Right kidney (tissue), 1 donor: ENCODE data around the gene ABTB1.
"Not testable (repeated sequence)": the region's sequence is repeated elsewhere in the genome, so short reads cannot be mapped to it uniquely, and the experiment has no call there.

Experiments used
- DNase-seq: peaks from one replicate; pipeline ENCODE4 v3.0.0-alpha.2; 2016

ABTB1 gene

GRCh38 chr3:127670761-127671522, 1.8 kb upstream of the ABTB1 start:
- no peak for DNase-seq

- no peak for DNase-seq
These were observed 976 bp upstream of the ABTB1 start for GRCh38 chr3:127671523-127672428.

GRCh38 chr3:127673191-127674100, 694 bp downstream of the ABTB1 start:
- DNase-seq, result peak; percentile 69

DNA sequence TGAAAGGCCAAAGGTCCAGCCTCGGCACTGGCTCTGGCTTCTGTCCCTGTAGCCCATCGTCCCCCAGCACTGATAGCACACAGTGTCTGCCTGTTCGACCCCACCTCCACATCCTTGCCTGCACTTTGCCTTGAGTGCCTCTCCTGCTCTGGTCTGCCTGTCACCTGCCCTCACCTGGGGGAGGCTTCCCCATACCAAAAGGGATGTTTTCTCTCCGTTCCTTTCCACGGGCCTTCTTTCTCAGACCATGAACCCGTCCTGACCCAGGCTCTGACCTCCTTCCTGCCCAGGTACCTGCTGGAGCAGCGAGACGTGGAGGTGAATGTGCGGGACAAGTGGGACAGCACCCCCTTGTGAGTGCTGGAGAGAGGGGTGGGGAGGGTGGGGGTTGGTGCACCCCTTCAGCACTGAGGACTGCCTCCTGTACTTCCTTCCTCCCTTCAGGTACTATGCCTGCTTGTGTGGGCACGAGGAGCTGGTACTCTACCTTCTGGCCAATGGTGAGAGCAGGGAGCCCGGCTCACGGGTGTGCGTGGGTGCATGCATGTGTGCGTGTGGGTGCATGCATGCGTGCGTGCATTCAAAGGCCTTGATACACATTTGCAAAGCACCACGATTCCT, 1.5 kb downstream of the ABTB1 start:
- no peak for DNase-seq

GRCh38 chr3:127674790-127675189, 2.0 kb downstream of the ABTB1 start:
- no peak for DNase-seq

DNA sequence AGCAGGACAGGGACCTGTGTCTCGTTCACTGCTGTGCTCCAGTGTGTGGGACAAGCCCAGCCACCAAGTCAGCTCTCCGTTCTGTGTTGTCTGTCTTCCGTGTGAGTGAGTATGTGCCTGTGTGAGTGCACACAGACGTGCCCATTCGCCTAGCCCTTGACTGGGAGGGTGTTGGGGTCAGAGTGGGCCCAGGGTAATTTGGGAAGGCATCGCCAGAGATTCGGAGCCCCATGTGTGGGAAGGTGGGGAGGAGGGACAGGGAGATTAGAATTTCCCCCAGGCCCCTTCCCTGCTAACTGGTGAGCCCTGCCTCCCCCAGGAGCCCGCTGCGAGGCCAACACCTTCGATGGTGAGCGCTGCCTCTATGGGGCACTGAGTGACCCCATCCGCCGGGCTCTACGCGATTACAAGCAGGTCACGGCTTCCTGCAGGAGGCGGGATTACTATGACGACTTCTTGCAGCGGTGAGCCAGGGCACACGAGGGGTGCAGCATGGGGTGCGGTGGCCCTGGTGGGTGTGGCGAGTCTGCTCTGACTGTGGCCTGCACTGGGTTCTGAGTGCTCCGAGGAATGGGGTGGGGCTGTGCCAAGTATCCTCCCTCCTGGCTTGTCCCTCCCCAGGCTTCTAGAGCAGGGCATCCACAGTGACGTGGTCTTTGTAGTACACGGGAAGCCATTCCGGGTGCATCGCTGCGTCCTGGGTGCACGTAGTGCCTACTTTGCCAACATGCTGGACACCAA, 3.1 kb downstream of the ABTB1 start:
- DNase-seq, result no peak

- no peak for DNase-seq
These were observed 3.7 kb downstream of the ABTB1 start for GRCh38 chr3:127676456-127676855.

DNA sequence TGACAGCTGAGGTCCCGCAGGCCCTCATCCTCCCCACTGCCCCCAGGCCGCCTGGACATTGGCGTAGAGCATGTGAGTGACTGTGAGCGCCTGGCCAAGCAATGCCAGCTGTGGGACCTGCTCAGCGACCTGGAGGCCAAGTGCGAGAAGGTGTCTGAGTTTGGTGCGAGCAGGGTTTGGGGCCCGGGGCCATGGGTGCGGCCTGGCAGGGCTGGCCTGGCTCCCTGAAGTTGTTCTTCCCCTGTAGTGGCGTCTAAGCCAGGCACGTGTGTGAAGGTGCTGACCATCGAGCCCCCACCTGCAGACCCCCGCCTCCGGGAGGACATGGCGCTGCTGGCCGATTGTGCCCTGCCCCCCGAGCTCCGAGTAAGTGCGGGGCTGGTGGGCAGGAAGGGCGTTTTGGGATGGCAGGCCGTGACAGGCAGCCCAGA, 4.2 kb downstream of the ABTB1 start:
- DNase-seq, result no peak

- DNase-seq, result no peak
These were observed 5.0 kb downstream of the ABTB1 start for GRCh38 chr3:127677541-127678314.

- DNase-seq, result no peak
These were observed 5.5 kb downstream of the ABTB1 start for GRCh38 chr3:127678315-127678599.

GRCh38 chr3:127678611-127679533, 6.1 kb downstream of the ABTB1 start:
- no peak for DNase-seq

GRCh38 chr3:127679534-127680145, 6.9 kb downstream of the ABTB1 start:
- no peak for DNase-seq

GRCh38 chr3:127680146-127680661, 7.5 kb downstream of the ABTB1 start:
- DNase-seq, result no peak

GRCh38 chr3:127680798-127681221, 8.1 kb downstream of the ABTB1 start:
- DNase-seq, result no peak

GRCh38 chr3:127682175-127682554, 9.4 kb downstream of the ABTB1 start:
- DNase-seq, result not testable (repeated sequence)

DNA sequence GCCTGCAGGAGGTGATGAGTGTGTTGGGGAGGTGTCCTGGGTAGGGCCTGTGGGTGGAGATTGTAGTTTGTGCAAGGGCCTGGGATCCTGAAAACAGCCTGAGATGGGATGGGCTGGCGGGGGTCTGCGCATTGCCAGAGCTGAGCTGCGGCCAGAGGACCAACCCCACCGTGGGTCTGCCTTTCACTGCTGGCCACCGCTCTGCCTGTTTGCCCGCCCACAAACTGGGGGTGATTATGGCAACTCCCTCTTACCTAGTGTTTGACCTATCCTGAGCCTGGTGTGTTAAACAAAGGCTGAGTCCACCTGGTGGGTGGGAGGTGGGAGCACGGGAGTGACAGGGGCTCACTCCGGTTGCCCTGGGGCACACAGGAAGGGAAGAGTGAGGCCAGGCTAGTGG, 9.8 kb downstream of the ABTB1 start:
- DNase-seq, result no peak

DNA sequence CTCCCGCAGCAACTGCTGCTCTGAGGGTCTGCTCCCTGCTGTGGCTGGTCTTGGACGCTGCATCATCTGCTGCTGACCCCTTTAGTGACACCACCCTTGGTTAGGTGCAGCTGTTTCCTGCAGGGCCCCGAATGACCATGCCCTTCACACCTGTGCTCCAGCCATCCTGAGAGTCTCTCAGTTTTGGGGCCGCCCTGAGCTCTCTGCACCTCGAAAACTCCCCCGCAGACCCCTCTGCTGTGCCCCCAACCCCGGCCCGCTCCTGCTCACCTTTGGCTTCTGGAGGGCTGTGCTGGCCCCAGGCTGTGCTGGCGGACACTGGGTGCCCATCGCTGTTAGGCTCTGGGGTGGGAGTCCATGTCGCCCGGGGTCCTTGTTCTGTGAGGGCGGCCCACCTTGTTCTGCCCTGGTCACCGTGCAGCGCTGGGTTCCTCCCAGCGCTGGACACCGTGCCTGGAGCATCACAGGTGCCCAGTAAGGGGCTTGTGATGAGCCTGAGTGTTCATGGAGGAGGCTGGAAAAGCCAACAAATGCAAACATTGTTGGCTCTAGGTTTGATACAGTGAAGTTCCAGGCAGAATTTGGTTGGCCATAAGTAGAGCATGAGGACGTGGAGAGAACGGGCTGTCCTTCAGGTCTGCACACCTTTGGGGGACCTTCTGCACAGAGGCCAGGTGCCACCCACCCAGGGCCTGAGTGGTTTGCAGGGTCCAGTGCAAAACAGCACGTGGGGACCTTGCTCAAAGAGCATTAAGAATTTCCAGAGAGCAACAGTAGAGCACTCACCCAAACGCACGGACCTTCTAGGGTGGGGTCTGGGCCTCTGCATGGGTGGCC, 12.3 kb downstream of the ABTB1 start:
- DNase-seq, result no peak
